Ammon's horn (tissue), 1 donor: ENCODE measurements around the gene MRPL40.
A peak's percentile ranks its signal among the peaks of the same experiment; 100 is the strongest.
"Not testable (repeated sequence)": the region's sequence is repeated elsewhere in the genome, so short reads cannot be mapped to it uniquely, and the experiment has no call there.

ENCODE experiments used
- DNase-seq: peaks from one replicate; pipeline ENCODE4 v3.0.0-alpha.2; 2016; ENCODE audit warnings: low spot score

MRPL40 gene

GRCh38 chr22:19407649-19408606 is 24.4 kb upstream of the MRPL40 start:
- DNase-seq: no peak

GRCh38 chr22:19410941-19411689 is 21.2 kb upstream of the MRPL40 start:
- peak; percentile 67 for DNase-seq

GRCh38 chr22:19411690-19412045 is 20.7 kb upstream of the MRPL40 start:
- DNase-seq: no peak

DNA sequence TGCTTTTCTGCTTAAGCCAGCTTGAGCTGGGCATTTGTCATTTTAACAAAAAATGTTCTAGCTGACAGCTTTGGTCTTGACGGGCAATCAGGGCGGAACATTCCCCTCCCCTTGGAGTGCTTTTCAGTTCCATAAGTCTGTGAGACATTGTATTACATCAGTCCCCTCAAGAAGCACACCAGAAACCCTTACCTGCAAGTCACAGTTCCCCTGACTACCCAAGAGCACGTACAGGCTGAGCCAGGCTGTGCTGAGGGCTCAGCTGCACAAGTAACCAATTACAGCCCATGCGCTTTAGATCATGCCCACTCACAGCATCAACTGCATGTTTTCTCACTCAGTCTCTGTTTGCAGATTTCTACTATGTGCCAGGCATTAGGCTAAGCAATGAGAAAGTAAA is 19.9 kb upstream of the MRPL40 start:
- DNase-seq: peak; percentile 27

GRCh38 chr22:19412923-19413322 is 19.4 kb upstream of the MRPL40 start:
- DNase-seq: no peak

DNA sequence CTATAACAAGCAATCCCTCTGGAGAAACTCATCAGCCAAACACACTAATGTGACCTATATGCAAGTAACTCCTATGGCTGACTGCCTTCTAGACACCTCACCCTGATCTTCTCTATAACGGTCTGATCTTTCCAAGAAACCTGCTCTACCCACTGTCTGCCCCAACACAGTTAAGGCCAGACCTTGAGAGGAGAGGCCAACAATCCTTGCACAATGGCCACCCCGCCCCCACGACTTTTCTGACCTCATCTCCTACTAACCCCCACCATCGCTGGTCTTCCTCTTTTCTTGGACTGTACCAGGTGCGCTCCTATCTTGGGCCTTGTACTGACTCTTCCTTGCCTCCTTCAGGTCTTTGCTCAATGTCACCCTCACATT is 13.3 kb upstream of the MRPL40 start:
- DNase-seq: no peak

- no peak for DNase-seq
Observed at GRCh38 chr22:19419464-19420178, 12.7 kb upstream of the MRPL40 start.

- no peak for DNase-seq
Observed at GRCh38 chr22:19420321-19420720, 12.0 kb upstream of the MRPL40 start.

DNA sequence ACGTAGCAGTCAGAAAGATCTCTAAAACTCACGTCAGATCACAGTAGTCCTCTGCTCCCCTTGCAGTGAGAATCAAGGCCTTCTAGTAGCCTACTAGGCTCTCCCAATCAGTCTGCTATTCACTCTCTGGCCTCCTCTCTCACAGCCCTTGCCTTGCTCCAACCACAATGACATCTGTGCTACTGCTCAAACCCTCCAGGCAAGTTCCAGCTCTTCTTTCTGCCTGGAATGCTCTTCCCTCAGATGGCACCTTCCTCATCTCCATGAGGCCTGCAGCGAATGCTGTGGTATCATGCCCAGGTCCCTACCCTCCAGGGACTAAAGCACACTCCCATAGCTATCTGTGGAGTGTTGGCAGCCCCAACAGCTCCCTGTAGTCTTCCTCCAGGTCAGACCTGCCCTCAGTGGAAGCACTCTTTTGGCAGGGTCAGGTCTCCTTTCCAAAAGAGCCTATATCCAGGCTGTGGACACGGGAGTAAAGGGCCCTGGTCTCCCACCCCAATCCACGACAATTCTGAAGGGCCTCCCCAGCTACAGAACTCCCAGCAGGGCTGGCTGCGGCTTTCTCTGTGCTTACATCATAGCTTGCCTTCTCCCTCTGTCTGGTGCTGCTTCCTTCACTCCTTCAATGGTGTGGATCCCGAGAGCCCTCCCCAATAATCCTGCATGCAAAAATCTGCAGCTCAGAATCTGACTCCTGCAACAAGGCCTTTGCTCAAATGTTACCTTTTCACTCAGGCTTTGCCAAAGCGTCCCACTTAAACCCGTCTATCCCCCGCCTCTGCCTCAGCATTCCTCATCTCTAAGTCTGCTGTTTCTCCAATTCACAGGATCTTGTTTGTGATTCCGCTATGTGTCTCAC is 9.7 kb upstream of the MRPL40 start:
- DNase-seq: no peak

GRCh38 chr22:19424186-19424500 is 8.2 kb upstream of the MRPL40 start:
- DNase-seq: no peak

- no peak for DNase-seq
Observed at GRCh38 chr22:19429950-19430889, 2.1 kb upstream of the MRPL40 start.

DNA sequence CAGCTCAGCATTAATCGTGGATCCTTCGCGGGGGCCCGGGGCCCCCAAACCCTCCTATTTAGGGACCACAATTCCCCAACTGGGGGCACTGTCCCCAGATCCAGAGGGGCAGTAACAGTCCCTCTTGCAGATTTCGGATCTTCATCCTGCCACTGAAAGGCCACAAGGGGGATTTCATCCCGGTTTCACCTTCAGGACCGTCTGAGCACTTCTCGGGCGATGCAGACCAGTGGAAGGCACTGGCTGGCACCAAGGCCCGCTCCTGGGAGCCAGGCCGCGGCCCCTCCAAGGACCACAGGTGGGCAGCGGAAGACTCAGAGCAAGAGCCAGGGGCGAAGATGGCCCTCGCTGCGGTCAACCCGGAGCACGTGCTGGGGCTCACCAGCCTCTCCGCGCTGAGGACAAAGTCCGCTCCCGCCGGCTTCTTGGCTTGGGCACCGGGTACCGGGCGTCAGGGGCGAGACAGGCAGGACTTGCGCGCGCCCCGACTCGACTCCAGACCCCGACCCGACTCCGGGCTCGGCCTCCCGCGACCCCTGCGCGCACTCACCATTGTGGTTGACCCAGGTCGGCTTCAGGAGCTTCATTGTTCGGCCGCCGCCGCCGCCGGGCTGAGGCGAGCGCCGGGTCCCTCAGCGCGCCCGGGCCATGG is 1.3 kb upstream of the MRPL40 start:
- no peak for DNase-seq

DNA sequence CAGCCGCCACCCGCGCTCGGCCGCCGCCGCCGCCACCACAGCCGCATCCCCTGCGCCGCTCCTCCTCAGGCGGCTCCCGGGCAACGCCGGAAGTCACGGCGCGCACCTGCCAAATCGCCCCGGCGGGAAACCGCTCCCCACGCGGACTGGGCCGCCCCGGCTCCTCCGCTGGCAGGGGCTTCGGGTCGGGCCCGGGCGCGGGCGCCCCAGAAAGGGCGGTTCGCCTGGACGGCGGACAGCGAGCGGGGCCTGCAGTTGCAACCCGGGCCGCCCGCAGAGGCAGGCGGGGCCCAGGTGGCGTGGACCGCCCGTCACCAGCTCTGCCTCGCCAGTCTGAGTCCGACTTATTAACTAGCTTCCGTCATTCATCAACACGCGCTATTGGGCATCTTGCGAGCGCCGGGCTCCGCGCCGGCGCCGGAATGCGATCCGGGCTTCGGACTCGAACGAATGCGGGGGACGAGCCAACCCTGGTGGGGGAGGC is 654 bp upstream of the MRPL40 start, which contains the start of gene HIRA:
HIRA (minus strand) TSS at position 85 of the 484 bp plus-strand sequence. CDS start 257 bp downstream, outside the sequence.
- peak; percentile 77 for DNase-seq

DNA sequence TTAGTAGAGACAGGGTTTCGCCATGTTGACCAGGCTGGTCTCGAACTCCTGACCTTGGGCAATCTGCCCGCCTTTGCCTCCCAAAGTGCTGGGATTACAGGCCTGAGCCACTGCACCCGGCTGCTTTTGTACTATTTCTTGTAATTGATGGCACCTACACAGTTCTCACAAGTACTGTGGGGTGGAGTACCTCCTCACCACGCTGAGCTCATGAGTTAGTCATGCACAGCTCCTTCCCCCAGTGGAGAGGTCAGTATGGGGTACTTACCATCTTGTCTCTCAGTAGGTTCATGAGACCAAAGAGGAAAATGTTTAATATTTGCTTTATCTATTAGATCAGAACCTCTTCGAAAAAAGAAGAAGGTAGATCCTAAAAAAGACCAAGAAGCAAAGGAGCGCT is 2.1 kb downstream of the MRPL40 start:
- DNase-seq: no peak

GRCh38 chr22:19434829-19435580 is 2.7 kb downstream of the MRPL40 start:
- no peak for DNase-seq

GRCh38 chr22:19436444-19437161 is 4.3 kb downstream of the MRPL40 start:
- DNase-seq: not testable (repeated sequence)

DNA sequence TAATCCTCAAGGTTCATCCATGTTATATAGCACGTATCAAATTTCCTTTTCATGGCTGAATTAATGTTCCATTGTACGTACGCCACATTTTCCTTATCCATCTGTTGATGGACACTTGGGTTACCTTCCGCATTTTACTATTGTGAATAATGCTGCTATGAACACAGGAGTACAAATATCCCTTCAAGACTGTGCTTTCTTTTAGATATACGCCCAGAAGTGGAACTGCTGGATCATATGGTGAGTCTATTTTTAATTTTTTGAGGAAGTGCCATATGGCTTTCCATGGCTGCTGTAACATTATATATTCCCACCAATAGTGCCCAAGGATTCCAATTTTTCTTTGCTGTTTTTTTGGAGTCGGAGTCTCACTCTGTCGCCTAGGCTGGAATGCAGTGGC is 6.0 kb downstream of the MRPL40 start:
- DNase-seq: no peak
